Type B pancreatic cell (in vitro differentiated cells): ENCODE results near the gene SCN10A. TPM values are rescaled to one million over a fixed set of nuclear protein-coding genes. Genes with fewer than 3 reads are reported as not detected.

ENCODE experiments used
- DNase-seq: peaks from one replicate; pipeline ENCODE4 v3.0.0; 2021; ENCODE audit warnings: mixed read lengths; ENCODE audit not compliant: unreplicated experiment; ENCODE audit errors: extremely low spot score
- H3K27ac Mint-ChIP-seq: 2 replicates; pipeline ENCODE4 v1.8.0; 2021; ENCODE audit warnings: mild to moderate bottlenecking, mixed read lengths
- H3K27me3 Mint-ChIP-seq: 2 replicates; pipeline ENCODE4 v1.8.0; 2021; ENCODE audit warnings: mixed read lengths
- H3K36me3 Mint-ChIP-seq: 2 replicates; pipeline ENCODE4 v1.8.0; 2021; ENCODE audit warnings: mixed read lengths
- H3K4me1 Mint-ChIP-seq: one replicate; pipeline ENCODE4 v1.8.0; 2021; ENCODE audit warnings: mixed read lengths; ENCODE audit not compliant: unreplicated experiment
- H3K4me3 Mint-ChIP-seq: 2 replicates; pipeline ENCODE4 v1.8.0; 2021; ENCODE audit warnings: mild to moderate bottlenecking, mixed read lengths
- H3K9me3 Mint-ChIP-seq: 2 replicates; pipeline ENCODE4 v1.8.0; 2021; ENCODE audit warnings: mixed read lengths
- total RNA-seq: library from RNA; stranded (reverse); gene quantifications from 2 replicates; pipeline ENCODE4 v1.2.1, GENCODE V29; 2021; ENCODE audit warnings: low replicate concordance
- TF ChIP-seq, protein P1 (sequence below): fragments of 200-600 bp; sonication (generic); conservative IDR thresholded peaks from 2 replicates; pipeline ENCODE4 v1.5.0; 2021; ENCODE audit warnings: antibody characterized with exemption, mild to moderate bottlenecking

Gene SCN10A
- total RNA-seq, 1 donor from 2014 or later = not detected

- DNase-seq = no peak
- H3K36me3 Mint-ChIP-seq = no peaks in the 10 kb centered on the region
- no peaks in the 10 kb centered on the region for H3K4me1 Mint-ChIP-seq
- H3K27ac Mint-ChIP-seq = no peak overlapping the region
- H3K4me3 Mint-ChIP-seq = no peak overlapping the region
- TF ChIP-seq, protein P1, sequence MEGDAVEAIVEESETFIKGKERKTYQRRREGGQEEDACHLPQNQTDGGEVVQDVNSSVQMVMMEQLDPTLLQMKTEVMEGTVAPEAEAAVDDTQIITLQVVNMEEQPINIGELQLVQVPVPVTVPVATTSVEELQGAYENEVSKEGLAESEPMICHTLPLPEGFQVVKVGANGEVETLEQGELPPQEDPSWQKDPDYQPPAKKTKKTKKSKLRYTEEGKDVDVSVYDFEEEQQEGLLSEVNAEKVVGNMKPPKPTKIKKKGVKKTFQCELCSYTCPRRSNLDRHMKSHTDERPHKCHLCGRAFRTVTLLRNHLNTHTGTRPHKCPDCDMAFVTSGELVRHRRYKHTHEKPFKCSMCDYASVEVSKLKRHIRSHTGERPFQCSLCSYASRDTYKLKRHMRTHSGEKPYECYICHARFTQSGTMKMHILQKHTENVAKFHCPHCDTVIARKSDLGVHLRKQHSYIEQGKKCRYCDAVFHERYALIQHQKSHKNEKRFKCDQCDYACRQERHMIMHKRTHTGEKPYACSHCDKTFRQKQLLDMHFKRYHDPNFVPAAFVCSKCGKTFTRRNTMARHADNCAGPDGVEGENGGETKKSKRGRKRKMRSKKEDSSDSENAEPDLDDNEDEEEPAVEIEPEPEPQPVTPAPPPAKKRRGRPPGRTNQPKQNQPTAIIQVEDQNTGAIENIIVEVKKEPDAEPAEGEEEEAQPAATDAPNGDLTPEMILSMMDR = no peak
- H3K9me3 Mint-ChIP-seq = no peaks in the 10 kb centered on the region
- peaks cover 40% of the 10 kb centered on the region for H3K27me3 Mint-ChIP-seq
Measured at GRCh38 chr3:38755130-38755529, 60.9 kb downstream of the SCN10A start.

DNA sequence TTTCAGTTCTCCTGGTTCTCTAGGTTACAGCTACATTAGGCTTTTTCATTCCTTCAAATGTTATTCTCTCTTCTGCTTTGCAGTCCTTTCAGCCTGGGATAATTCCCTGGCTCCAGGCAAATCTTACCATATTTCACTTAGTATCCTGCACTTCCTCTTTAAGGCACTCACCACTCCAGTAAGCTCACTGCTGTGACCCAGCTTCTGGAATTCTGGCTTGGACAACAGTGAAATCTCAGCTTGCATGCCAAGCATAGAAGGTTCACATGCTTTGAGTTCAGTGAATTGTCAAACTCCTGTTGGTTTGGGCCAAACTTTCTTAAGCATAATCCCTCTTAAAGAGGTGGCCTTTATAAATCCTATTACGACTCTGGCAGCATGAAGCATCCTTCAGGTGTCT is 69.4 kb downstream of the SCN10A start:
- no peak for DNase-seq
- H3K9me3 Mint-ChIP-seq = no peaks in the 10 kb centered on the region
- no peaks in the 10 kb centered on the region for H3K4me1 Mint-ChIP-seq
- H3K27me3 Mint-ChIP-seq = peaks cover 21% of the 10 kb centered on the region
- H3K27ac Mint-ChIP-seq = no peak overlapping the region
- no peaks in the 10 kb centered on the region for H3K36me3 Mint-ChIP-seq
- H3K4me3 Mint-ChIP-seq = no peak overlapping the region
- TF ChIP-seq, protein P1 = no peak

DNA sequence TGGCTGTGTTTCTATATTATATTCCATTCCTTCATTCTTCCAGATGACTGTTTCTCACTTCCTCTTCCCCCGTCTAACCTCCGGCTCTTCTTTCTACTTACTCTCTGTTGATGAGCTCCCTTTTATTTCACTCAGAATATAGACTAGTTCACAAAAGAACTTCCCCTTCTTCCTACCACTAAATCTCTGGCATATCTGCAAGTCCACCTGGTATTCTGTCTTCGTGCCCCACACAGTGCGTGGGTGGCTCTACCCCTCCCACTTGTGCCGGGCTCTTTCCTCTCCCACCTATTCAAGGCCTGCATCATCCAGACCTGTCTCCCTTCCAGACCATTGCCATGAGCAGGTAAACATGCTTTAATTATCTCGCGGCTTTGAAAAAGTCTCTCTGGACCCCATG is 73.0 kb downstream of the SCN10A start:
- H3K4me1 Mint-ChIP-seq = no peaks in the 10 kb centered on the region
- no peak overlapping the region for H3K27ac Mint-ChIP-seq
- peaks cover 21% of the 10 kb centered on the region for H3K27me3 Mint-ChIP-seq
- H3K4me3 Mint-ChIP-seq = no peak overlapping the region
- no peak for DNase-seq
- no peaks in the 10 kb centered on the region for H3K36me3 Mint-ChIP-seq
- TF ChIP-seq, protein P1 = no peak
- H3K9me3 Mint-ChIP-seq = no peaks in the 10 kb centered on the region

GRCh38 chr3:38742550-38742949 is 73.5 kb downstream of the SCN10A start:
- Mint-ChIP-seq H3K27ac (no peak overlapping the region), H3K4me3 (no peak overlapping the region), H3K9me3 (no peaks in the 10 kb centered on the region), H3K4me1 (no peaks in the 10 kb centered on the region), H3K27me3 (peaks cover 21% of the 10 kb centered on the region), H3K36me3 (no peaks in the 10 kb centered on the region)
- DNase-seq = no peak
- TF ChIP-seq, protein P1 = no peak

GRCh38 chr3:38740537-38740936 is 75.5 kb downstream of the SCN10A start:
- peaks cover 21% of the 10 kb centered on the region for H3K27me3 Mint-ChIP-seq
- H3K36me3 Mint-ChIP-seq = no peaks in the 10 kb centered on the region
- no peak for DNase-seq
- H3K4me1 Mint-ChIP-seq = no peaks in the 10 kb centered on the region
- TF ChIP-seq, protein P1 = no peak
- no peaks in the 10 kb centered on the region for H3K9me3 Mint-ChIP-seq
- no peak overlapping the region for H3K4me3 Mint-ChIP-seq
- H3K27ac Mint-ChIP-seq = no peak overlapping the region

DNA sequence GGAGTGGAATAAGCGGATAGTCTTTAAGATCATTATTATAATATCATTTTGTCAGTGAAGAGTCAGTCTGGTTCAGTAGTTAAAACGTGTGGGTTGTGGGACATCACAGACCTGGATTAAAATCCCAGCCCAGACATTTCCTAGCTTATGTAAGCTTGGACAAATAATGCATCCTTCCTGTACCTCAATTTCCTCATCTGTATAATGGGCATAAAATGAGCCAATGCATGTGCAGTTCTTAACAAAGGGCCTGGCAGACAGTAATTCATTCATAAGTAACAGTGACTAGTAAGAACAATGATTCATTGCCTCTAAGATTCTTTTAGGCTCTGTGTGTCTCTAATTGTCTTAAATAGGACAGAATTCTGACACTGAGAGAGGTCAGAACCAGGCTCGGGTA is 76.1 kb downstream of the SCN10A start:
- no peaks in the 10 kb centered on the region for H3K4me1 Mint-ChIP-seq
- TF ChIP-seq, protein P1 = no peak
- no peaks in the 10 kb centered on the region for H3K36me3 Mint-ChIP-seq
- H3K4me3 Mint-ChIP-seq = no peak overlapping the region
- no peak for DNase-seq
- H3K9me3 Mint-ChIP-seq = no peaks in the 10 kb centered on the region
- H3K27me3 Mint-ChIP-seq = peaks cover 21% of the 10 kb centered on the region
- H3K27ac Mint-ChIP-seq = no peak overlapping the region
